HG03196 (cell line): ENCODE measurements around the gene ODAM.
"Not testable (repeated sequence)": the region's sequence is repeated elsewhere in the genome, so short reads cannot be mapped to it uniquely, and the experiment has no call there.

ENCODE experiments used
- ATAC-seq: cut with Tn5 transposase; IDR thresholded peaks from one replicate; pipeline ENCODE4 v1.9.1; 2021; ENCODE audit not compliant: unreplicated experiment

ODAM gene

GRCh38 chr4:70221389-70221788 is 25.9 kb downstream of the ODAM start:
- not testable (repeated sequence) for ATAC-seq

GRCh38 chr4:70221818-70222217 is 26.3 kb downstream of the ODAM start:
- ATAC-seq, result not testable (repeated sequence)

- ATAC-seq, result no peak
Measured at GRCh38 chr4:70225824-70226223, 30.3 kb downstream of the ODAM start, which contains the start of gene FDCSP. Gene FDCSP (plus strand): TSS chr4:70226124. CDS start chr4:70231195, 5,071 bp downstream.

GRCh38 chr4:70236125-70236524 is 40.6 kb downstream of the ODAM start:
- ATAC-seq, result no peak

GRCh38 chr4:70239131-70239883 is 43.8 kb downstream of the ODAM start:
- ATAC-seq, result no peak

- no peak for ATAC-seq
Measured at GRCh38 chr4:70239884-70240591, 44.5 kb downstream of the ODAM start.

- ATAC-seq, result not testable (repeated sequence)
Measured at GRCh38 chr4:70242297-70242696, 46.8 kb downstream of the ODAM start, which contains the start of gene CSN3. Gene CSN3 (plus strand): TSS chr4:70242597. CDS start chr4:70244820, 2,223 bp downstream.

- ATAC-seq, result no peak
Measured at GRCh38 chr4:70243091-70243490, 47.6 kb downstream of the ODAM start.

GRCh38 chr4:70251250-70251944 is 55.9 kb downstream of the ODAM start:
- ATAC-seq, result no peak

- ATAC-seq, result no peak
Measured at GRCh38 chr4:70251945-70252277, 56.4 kb downstream of the ODAM start.
